Uterus (tissue), 2 donors: Measurements from ENCODE around the gene STRAP.

Source experiments
- POLR2A ChIP-seq, 2 donors: fragments of 450-650 bp; IDR thresholded peaks; one replicate each; pipeline ENCODE4 v1.6.1; 2016; ENCODE audit warnings: antibody characterized with exemption in 2 of 2, mild to moderate bottlenecking in 1 of 2, moderate library complexity in 1 of 2
- TF ChIP-seq, protein P1 (sequence below), 4 experiments: fragments of 200-600 bp in 2 of 4; fragments of 450-650 bp in 2 of 4; sonication (generic) in 2 of 4; IDR thresholded peaks; one replicate each; pipeline ENCODE4 v1.5.1; 2016 to 2019; ENCODE audit warnings: antibody characterized with exemption in 4 of 4, mild to moderate bottlenecking in 2 of 4, moderate library complexity in 1 of 4

DNA sequence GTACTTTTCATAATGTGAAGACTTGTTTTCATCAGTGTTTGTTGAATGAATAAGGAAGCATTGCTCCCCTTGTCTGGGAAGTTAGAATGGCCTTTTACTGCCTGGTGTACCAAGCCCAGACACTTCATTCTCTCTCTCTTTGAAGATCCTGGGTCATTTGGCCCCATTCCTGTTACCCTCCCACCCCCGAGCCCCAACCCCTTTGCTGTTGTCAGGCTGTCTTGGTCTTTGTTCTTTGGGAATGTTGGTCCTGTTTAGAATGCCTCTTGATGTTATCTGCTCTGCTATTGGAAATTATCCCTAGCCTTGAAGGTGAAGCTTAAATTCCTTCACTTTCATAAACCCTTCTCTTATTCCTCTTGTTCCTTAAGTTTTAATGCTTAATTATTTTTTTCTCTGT is 42.8 kb downstream of the STRAP start:
- TF ChIP-seq, protein P1, sequence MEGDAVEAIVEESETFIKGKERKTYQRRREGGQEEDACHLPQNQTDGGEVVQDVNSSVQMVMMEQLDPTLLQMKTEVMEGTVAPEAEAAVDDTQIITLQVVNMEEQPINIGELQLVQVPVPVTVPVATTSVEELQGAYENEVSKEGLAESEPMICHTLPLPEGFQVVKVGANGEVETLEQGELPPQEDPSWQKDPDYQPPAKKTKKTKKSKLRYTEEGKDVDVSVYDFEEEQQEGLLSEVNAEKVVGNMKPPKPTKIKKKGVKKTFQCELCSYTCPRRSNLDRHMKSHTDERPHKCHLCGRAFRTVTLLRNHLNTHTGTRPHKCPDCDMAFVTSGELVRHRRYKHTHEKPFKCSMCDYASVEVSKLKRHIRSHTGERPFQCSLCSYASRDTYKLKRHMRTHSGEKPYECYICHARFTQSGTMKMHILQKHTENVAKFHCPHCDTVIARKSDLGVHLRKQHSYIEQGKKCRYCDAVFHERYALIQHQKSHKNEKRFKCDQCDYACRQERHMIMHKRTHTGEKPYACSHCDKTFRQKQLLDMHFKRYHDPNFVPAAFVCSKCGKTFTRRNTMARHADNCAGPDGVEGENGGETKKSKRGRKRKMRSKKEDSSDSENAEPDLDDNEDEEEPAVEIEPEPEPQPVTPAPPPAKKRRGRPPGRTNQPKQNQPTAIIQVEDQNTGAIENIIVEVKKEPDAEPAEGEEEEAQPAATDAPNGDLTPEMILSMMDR (IDR thresholded peaks at IDR 0.05), result no peak
- no peak for TF ChIP-seq POLR2A (IDR thresholded peaks at IDR 0.05)
